ENCODE results near the gene KRTAP4-8.
"Not testable (repeated sequence)": the region's sequence is repeated elsewhere in the genome, so short reads cannot be mapped to it uniquely, and the experiment has no call there.

KRTAP4-8 gene

GRCh38 chr17:41107941-41108450 is 10.1 kb upstream of the KRTAP4-8 start:
- DNase-seq = no peak

- not testable (repeated sequence) for DNase-seq
These were observed 7.4 kb upstream of the KRTAP4-8 start, which contains the start of gene KRTAP4-9 for GRCh38 chr17:41105347-41105746. Gene KRTAP4-9 (plus strand): TSS chr17:41105389. CDS start chr17:41105389, 0 bp downstream.

GRCh38 chr17:41104386-41105038 is 6.6 kb upstream of the KRTAP4-8 start:
- DNase-seq = not testable (repeated sequence)

DNA sequence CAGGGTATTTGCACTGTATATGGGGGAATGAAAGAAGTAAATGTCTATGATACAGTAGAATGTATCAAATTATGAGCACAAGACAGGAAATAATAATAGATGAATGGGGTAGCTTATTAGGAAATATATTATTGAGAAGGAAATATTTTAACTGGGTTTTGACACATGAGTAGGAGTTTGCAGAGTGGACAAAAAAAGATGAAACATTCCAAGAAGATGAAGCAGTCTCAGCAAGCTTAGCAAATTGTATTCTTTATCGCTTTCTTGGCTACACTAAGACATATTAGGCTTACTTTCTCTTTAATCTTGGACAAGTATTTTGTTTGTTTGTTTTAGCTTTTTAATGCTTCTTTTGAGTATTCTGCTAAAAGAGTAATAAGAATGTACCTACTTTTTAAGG is 6.0 kb upstream of the KRTAP4-8 start:
- DNase-seq = no peak

GRCh38 chr17:41101586-41102259 is 3.8 kb upstream of the KRTAP4-8 start, which contains the start of gene KRTAP4-16:
Gene KRTAP4-16 (minus strand): TSS chr17:41102209. CDS start chr17:41102209, 0 bp downstream.
- no peak for DNase-seq

- DNase-seq = not testable (repeated sequence)
These were observed 1.9 kb upstream of the KRTAP4-8 start for GRCh38 chr17:41099682-41100480.

DNA sequence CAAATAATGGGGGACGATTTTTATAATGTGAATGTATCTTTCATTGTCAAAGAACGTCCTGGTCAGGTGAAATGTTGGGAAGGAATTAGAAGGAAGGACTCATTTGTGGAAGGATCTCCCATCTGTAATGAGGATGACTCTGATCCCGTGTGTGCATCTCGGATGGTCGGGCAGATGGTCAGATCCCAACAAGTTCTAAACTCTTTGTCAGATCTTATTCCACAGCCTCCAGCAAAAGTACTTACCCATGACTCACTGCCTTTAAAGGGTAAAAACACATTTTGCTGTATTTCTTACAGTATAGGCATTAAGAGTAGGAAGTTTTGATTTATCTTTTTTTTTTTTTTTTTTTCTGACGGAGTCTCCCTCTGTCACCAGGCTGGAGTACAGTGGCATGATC is 539 bp upstream of the KRTAP4-8 start:
- no peak for DNase-seq

DNA sequence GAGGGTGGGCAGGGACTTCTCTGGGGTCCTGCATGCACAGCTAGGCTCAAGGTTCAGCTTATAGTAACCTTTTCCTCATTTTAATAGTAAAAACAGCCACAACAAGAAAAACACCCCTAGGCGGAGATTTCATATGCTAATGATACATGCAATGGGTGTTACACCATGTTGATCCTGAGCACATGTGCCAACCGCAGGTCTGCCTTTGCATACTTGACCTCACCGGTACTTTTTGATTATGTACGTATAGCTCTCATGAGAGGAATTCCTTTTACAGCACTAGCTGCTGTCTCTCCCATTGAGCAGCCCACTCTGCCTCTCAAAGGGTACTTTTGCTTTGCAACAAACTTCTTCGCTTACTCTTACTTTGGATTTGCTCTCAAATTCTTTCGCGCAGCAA is 1.9 kb downstream of the KRTAP4-8 start:
- DNase-seq = no peak

GRCh38 chr17:41088760-41089352 is 9.1 kb downstream of the KRTAP4-8 start:
- DNase-seq = not testable (repeated sequence)

DNA sequence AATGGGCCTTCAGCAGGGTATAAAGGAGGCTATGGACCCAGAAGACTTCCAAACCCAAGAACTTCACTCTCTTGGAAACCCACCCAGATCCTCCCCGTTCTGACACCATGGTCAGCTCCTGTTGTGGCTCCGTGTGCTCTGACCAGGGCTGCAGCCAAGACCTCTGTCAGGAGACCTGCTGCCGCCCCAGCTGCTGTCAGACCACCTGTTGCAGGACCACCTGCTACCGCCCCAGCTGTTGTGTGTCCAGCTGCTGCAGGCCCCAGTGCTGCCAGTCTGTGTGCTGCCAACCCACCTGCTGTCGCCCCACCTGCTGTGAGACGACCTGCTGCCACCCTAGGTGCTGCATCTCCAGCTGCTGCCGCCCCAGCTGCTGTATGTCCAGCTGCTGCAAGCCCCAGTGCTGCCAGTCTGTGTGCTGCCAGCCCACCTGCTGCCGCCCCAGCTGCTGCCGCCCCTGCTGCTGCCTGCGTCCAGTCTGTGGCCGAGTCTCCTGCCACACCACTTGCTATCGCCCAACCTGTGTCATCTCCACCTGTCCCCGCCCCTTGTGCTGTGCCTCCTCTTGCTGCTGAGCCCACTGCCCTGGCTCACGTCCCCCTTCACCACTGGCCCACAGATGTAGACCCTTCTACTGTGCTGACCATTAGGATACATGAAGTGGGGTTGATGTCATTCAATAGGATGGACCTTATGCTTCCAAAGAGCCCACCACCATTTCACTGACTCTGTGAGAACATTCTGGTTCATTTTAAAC is 13.7 kb downstream of the KRTAP4-8 start, which contains the start of gene KRTAP4-7:
TSS of gene KRTAP4-7 (plus strand) at position 51 of the 757 bp plus-strand sequence. CDS start at position 108, 57 bp downstream.
- DNase-seq = not testable (repeated sequence)

GRCh38 chr17:41083427-41083826 is 14.5 kb downstream of the KRTAP4-8 start:
- not testable (repeated sequence) for DNase-seq

GRCh38 chr17:41082626-41083025 is 15.3 kb downstream of the KRTAP4-8 start:
- no peak for DNase-seq

- DNase-seq = no peak
These were observed 21.2 kb downstream of the KRTAP4-8 start for GRCh38 chr17:41076788-41077187.

- no peak for DNase-seq
These were observed 24.3 kb downstream of the KRTAP4-8 start for GRCh38 chr17:41073676-41074075.

GRCh38 chr17:41071606-41072360 is 26.2 kb downstream of the KRTAP4-8 start:
- DNase-seq = no peak

- no peak for DNase-seq
These were observed 28.9 kb downstream of the KRTAP4-8 start for GRCh38 chr17:41069031-41069430.

GRCh38 chr17:41067281-41067680 is 30.7 kb downstream of the KRTAP4-8 start:
- DNase-seq = no peak

DNA sequence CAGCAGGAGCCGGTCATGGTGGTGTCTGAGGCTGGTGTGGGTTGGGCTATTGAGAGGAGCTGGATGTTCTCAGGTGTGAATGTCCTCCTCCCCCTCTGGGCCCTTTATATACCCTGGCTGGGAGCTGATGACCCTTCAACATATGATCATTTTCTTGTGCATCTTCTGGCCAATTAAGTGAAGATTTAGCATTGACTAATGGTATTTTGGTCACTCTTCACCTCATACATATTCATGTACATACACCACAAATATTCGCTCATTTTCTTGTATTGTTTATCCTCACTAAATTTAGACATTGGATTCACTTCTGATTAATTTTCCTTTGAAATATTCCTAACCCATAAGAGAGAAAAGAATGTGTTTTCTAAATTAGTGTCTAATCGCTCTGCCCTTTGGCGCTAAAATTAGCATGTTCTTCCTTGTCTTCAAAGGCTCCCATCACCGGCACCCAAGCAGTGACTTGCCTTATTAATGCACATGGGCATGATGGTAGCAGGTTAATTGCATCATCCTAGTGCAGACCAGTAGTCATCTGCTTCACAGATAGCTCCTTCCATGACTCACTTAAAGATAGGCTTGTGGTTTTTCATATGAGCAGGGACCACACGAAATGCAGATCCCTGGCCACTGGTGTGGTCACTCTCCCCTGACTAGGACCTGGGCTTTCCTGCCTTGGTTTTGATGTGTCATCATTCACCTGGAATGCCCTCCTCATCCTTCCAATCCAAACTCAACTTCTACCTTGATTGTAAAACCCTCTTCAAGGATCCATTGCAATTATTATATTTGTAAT is 31.9 kb downstream of the KRTAP4-8 start, which contains the start of gene KRTAP2-4:
TSS of gene KRTAP2-4 (minus strand) at position 51 of the 796 bp plus-strand sequence. CDS start at position 17, 34 bp downstream.
- DNase-seq = peak; percentile 5

- DNase-seq = not testable (repeated sequence)
These were observed 32.8 kb downstream of the KRTAP4-8 start for GRCh38 chr17:41065016-41065689.
